DOHH2 (cell line): ENCODE measurements around the gene TNIP3.

Experiments used
- EZH2phosphoT487 ChIP-seq: fragments of 200-600 bp; sonication (generic); IDR thresholded peaks from 2 replicates; pipeline ENCODE4 v1.6.1; 2017; ENCODE audit warnings: borderline replicate concordance, mild to moderate bottlenecking, antibody characterized with exemption, low read length, moderate library complexity, mixed read lengths
- TF ChIP-seq, protein P1 (sequence below): fragments of 200-600 bp; sonication (generic); IDR thresholded peaks from one replicate; pipeline ENCODE4 v1.5.1; 2014; ENCODE audit warnings: antibody characterized with exemption, mild to moderate bottlenecking, low read depth, low read length; ENCODE audit not compliant: poor library complexity, severe bottlenecking

DNA sequence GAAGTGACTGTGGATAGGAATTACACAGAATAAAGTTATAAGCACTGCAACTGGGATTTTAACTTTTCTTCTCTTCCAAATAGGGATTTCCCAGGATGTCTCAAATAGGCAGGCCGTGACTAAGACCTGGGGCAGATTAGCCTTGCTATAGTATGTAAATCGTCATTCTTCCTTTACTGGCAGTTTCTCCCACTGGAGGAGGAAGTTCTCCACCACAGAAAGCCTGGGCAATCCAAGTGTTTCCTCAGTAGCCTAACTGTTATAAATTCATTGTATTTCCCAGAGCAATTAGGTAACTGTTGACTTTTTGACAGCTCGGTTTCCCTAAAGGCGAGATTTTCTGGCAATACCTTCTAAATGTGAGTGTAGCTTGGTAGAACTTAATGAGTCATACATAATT is at the start of gene TNIP3:
- TF ChIP-seq, protein P1, sequence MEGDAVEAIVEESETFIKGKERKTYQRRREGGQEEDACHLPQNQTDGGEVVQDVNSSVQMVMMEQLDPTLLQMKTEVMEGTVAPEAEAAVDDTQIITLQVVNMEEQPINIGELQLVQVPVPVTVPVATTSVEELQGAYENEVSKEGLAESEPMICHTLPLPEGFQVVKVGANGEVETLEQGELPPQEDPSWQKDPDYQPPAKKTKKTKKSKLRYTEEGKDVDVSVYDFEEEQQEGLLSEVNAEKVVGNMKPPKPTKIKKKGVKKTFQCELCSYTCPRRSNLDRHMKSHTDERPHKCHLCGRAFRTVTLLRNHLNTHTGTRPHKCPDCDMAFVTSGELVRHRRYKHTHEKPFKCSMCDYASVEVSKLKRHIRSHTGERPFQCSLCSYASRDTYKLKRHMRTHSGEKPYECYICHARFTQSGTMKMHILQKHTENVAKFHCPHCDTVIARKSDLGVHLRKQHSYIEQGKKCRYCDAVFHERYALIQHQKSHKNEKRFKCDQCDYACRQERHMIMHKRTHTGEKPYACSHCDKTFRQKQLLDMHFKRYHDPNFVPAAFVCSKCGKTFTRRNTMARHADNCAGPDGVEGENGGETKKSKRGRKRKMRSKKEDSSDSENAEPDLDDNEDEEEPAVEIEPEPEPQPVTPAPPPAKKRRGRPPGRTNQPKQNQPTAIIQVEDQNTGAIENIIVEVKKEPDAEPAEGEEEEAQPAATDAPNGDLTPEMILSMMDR: no peak
- no peak for TF ChIP-seq EZH2phosphoT487
